Activated CD4-positive, alpha-beta T cell treated with anti-CD3 and anti-CD28 coated beads, Interleukin-2, amount 50 U/mL, for 4 hours (primary cell): ENCODE results near the gene MUC12.
"Not testable (repeated sequence)": the region's sequence is repeated elsewhere in the genome, so short reads cannot be mapped to it uniquely, and the experiment has no call there.

ENCODE experiments used
- DNase-seq, 2 experiments: peaks; one replicate each; pipeline ENCODE4 v3.0.0-alpha.2; 2020

The MUC12 gene, protein sequence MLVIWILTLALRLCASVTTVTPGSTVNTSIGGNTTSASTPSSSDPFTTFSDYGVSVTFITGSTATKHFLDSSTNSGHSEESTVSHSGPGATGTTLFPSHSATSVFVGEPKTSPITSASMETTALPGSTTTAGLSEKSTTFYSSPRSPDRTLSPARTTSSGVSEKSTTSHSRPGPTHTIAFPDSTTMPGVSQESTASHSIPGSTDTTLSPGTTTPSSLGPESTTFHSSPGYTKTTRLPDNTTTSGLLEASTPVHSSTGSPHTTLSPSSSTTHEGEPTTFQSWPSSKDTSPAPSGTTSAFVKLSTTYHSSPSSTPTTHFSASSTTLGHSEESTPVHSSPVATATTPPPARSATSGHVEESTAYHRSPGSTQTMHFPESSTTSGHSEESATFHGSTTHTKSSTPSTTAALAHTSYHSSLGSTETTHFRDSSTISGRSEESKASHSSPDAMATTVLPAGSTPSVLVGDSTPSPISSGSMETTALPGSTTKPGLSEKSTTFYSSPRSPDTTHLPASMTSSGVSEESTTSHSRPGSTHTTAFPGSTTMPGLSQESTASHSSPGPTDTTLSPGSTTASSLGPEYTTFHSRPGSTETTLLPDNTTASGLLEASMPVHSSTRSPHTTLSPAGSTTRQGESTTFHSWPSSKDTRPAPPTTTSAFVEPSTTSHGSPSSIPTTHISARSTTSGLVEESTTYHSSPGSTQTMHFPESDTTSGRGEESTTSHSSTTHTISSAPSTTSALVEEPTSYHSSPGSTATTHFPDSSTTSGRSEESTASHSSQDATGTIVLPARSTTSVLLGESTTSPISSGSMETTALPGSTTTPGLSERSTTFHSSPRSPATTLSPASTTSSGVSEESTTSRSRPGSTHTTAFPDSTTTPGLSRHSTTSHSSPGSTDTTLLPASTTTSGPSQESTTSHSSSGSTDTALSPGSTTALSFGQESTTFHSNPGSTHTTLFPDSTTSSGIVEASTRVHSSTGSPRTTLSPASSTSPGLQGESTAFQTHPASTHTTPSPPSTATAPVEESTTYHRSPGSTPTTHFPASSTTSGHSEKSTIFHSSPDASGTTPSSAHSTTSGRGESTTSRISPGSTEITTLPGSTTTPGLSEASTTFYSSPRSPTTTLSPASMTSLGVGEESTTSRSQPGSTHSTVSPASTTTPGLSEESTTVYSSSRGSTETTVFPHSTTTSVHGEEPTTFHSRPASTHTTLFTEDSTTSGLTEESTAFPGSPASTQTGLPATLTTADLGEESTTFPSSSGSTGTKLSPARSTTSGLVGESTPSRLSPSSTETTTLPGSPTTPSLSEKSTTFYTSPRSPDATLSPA (N-terminal part only)

DNA sequence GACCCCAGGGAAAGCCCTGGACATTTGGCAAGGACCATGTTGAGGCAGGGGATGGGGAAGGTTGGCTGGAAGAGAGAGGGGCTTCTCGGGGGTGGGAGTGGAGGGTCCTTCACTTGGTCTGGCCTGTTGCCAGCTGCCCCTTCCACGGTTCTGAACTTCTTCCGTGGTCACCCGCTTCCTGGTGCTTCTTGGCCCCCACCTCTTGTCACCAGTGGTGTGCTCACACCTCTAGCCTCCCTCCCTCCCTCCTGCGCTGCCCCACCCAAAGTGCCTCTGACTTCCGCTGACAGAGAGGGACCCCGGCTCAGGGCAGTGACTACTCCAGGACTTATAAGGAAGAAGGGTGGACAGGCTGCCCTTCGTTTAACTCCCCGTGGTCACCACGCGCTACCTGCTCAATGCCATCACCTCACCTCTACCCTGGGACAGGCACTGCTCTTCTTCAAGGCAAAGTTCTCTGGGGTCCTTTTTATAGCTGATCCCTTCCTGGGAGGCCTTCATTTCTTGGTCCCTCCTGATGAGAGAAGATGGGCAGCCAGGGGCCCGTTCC lies at the start of gene MUC12:
Gene MUC12, plus strand, starts transcription at position 500 of the 550 bp plus-strand sequence. CDS start 58 bp downstream, outside the sequence.
- DNase-seq = no peak

DNA sequence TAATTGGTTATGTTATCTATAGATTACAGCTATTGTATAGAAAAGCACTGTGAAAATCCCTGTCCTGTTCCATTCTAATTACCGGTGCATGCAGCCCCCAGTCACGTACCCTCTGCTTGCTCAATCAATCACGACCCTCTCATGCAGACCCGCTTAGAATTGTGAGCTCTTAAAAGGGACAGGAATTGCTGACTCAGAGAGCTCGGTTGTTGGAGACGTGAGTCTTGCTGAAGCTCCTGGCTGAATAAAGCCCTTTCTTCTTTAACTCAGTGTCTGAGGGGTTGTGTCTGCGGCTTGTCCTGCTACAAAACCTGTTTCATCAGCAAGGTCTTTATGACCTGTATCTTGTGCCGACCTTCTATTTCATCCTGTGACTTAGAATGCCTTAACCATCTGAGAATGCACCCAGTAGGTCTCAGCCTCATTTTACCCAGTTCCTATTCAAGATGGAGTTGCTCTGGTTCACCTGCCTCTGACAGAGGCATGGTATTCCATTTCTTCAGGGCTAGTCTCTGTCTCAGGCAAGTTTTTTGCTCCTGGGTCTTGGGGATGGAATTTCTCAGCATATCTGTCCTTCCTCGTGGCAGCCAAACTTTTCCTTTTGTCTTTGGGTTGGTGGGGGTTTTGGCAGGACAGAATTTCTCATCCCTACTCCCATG lies 49.5 kb upstream of the MUC12 start:
- DNase-seq = not testable (repeated sequence)

DNA sequence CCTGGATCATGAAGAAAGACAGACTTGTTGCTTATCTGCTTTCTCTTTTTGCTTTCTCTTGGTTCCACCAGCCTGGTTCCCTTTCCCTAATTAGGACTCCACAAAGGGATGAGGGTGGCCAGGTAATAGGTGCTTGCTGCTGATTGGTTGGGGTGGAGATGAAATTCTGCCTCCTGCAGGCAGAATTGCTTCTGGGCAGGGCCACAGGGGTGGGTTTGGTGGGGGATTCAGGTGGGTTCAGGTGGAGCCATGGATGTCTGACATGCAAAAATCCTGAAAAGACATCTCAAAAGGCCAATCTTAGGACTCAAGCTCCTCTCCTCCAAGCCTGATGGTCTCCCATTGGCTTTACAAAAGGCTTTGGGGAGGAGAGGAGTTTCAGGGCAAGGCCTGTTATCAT lies 48.3 kb upstream of the MUC12 start:
- DNase-seq = no peak

DNA sequence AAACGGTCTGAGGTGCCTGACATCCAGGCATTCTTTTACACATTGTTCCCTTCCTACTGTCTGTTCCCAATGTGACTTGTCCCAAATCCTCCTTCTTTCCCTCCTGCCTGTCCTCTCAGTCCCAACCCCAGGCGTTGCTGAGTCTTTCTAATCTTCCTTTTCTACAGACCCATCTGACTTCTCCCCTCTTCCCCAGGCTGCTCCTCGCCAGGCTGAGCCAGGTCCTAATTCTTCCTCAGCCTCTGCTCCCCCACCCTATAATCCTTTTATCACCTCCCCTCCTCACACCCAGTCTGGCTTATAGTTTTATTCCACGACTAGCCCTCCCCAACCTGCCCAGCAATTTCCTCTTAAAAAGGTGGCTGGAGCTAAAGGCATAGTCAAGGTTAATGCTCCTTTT lies 45.7 kb upstream of the MUC12 start:
- DNase-seq = not testable (repeated sequence)

DNA sequence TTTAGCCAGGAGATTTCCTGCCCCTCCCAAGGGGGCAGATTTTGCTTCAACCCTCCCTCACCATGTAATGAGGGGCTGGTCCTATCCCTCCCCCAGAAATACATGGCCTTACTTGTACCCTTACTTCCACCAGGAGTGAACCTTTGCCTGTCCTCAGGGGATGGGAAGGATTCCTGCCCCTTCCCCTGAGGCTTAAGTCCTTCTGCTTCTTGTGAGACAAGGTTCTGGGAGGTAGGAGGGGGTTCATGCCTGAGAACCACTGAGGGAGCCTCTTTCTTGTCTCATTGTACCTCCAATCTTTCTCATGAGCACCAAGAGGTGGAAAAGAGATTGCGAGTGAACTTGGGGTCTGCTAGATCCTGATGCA lies 39.6 kb upstream of the MUC12 start:
- no peak for DNase-seq

DNA sequence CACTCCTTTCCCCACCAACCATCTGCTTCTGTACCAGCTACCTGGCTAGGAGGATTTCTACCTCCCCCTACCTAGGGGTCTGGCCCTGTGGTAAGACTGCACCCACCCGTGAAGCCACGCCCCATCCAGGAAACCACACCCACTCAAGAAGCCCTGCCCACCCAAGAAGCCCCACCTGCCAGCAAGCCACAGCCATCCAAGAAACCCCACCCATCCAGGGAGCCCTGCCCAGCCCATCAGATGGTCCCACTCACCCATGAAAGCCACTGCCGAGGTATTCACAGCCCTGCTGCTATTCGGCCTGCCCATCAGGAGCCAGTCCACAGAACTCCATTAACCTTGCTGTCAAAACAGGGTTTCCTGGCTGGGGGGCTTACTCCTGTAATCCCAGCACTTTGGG lies 35.6 kb upstream of the MUC12 start:
- DNase-seq = no peak

DNA sequence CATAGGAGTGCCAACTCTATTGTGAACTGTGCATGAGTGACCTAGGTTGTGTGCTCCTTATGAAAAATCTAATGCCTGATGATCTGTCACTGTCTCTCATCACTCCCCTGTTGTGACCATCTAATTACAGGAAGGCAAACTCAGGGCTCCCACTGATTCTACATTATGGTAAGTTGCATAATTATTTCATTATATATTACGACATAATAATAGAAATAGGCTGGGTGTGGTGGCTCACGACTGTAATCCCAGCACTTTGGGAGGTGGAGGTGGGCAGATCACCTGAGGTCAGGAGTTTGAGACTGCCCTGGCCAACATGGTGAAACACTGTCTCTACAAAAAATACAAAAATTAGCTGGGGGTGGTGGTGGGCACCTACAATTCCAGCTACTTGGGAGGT lies 34.0 kb upstream of the MUC12 start:
- not testable (repeated sequence) for DNase-seq

DNA sequence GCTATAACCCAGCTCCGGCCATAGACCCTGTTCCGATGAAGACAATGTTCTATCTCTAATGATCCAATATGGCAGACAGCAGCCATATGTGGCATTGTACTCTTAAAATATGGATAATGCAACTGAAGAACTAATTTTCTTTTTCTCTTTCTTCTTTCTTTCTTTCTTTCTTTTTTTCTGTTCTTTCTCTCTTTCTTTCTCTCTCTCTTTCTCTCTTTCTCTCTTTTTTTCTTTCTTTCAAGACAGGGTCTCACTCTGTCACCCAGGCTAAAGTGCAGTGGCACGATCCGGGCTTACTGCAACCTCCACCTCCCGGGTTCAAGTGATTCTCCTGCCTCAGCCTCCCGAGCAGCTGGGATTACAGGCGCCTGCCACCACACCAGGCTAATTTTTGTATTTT lies 33.2 kb upstream of the MUC12 start:
- DNase-seq = not testable (repeated sequence)

DNA sequence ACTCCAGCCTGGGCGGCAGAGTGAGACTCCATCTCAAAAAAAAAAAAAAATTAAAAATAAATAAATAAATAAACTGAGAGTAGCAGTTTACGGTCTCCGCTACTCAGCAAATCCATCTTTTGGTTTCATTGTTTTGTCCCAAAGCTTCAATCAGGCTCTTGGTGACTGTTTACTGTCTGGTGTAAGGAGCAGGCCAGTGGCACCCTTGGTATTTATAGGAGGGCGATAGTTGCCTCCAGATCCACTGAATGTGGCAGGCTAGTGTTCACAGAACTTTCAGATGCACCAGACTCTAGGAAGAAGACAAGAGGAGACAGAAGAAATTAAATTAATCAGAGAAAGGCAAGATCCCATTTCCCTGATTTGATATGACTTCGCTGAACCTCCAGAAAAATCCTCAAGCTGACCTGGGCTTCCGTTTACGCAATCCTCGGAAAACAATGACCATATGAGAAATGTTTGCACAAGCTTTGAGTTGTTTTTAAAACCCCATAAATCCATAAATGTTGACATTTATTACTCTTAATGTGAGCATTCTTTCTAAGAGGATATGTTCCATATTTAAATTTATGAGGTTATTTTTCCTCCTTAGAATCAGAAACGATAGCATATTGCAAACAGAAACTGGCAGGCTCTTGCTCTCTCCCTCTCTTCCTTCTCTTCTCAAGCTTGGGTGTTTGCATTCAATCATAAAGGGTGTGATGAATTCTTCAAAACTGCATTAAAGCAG lies 27.2 kb upstream of the MUC12 start:
- DNase-seq = no peak

DNA sequence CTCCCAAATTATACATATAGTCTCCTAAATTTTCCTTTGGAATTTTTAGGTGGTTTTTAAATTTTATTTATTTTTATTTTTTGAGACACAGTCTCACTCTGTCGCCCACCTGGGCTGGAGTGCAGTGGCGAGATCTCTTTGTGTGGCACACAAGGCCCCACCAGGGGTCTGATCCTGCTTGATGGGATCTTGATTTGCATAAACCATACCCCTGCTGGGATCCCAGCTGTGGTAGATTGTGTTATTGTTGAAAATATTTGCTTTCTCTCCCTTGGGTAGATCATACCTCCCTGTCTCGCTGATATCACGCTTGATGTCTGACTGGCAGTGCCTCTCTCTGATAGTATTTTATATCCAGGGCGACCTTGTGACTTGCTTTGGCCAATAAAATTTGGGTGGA lies 25.7 kb upstream of the MUC12 start:
- DNase-seq = no peak

DNA sequence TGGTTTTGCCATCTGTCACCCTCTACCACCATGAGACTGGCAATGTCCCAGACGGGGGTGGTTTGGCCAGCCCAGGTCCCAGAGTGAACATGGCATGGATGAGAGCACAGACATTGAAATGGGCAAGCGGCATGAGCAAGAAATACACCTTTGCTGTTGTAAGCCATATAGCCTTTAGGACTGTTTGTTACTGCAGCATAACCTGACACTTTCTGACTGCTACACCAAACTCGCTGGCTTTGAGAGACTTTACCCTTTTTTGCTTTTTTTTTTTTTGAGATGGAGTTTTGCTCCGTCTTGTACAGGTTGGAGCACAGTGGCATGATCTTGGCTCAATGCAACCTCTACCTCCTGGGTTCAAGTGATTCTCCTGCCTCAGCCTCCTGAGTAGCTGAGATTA lies 25.2 kb upstream of the MUC12 start:
- no peak for DNase-seq

DNA sequence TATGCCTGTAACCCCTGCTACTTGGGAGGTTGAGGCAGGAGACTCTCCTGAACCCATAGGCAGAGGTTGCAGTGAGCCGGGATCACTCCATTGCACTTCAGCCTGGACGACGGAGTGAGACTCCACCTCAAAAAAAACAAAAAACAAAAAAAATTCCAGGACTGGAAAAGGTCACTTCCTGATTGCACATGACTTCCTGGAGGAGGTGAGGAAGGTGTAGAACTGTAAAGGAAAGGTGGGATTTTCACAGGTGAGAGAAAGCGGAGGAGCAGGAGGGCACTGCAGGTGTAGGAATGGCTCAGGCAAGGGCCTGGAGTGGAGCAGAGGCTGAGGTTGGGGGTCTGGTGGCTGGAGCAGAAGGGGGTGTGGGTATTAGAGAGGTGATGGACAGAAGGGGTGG lies 23.3 kb upstream of the MUC12 start:
- no peak for DNase-seq

DNA sequence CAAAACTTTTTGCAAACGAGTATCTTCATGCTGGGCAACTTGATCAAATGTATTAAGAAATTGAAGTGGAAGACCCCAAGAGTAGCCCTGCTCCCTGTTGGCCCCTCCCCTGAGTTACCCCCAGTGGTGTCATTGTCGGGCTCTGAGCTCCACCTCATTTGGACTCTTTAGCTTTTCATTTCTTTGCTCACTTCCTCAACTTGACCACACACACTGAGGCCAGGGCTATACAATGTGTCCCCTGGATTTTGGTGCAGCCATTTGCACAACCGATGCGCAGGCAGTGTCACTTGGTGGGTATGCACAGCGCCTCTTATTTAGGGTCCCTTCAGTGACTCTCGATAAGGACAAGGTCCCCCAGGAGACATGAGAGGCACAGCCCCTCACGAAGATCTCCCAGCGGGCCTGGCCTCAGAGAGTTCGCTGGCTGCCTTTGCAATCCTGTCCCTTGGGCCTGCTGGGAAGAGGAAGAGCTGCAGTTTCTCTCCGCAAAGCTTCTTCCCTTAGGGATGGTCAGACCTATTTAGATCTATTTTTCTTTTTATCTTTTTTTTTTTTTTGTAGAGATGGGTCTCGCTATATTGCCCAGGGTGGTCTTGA lies 22.5 kb upstream of the MUC12 start:
- no peak for DNase-seq

DNA sequence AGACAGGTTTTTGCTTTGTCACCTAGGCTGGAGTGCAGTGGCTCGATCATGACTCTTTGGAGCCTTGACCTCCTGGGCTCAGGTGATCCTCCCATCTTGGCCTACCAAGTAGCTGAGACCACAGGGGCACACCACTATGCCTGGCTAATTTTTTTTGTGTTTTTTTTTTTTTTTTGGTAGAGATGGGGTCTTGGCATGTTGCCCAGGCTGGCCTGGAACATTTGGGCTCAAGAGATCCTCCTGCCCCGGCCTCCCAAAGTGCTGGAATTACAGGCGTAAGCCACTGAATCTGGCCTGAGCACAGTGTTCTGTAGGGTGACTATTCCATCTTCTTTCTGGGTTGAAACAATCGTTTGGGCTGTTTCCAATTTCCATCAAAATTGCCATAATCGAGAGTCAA lies 21.6 kb upstream of the MUC12 start:
- no peak for DNase-seq

DNA sequence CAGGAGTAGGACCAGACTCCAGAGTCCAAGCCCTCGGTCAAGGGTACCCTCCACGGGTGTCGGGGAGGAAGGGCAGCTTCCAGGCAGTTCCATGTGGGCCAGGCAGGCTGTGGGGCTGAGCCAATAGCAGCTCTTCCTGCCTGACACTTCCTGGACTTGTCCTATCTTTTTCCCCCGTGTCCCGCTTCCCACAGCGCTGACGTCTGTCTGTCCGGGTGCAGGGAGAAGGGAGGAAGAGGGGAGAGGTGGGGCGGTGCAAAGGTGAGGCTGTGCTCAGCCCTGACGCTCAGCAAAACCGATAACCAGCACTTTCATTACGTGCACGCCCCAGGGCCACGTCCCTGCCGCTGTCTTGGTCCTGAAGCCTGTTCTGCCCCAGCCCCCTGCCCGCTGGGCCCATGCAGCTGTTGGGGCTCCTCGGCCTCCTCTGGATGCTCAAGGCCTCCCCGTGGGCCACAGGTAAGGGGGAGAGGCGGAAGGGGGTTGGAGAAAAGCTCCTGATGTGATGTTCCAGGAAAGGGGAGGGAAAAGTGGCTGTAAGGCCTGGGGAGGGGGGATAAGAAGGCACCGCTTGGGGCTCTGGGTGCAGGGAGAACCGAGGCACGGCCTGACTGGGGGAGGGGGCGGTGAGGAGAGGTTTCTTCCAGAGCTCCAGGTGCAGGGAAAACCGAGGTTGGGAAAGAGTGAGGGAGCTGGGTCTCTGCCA lies 20.0 kb upstream of the MUC12 start, which contains the start of gene MUC3A:
Gene MUC3A, plus strand, starts transcription at position 308 of the 706 bp plus-strand sequence. Its CDS starts 91 bp downstream, at position 399.
- DNase-seq = no peak

DNA sequence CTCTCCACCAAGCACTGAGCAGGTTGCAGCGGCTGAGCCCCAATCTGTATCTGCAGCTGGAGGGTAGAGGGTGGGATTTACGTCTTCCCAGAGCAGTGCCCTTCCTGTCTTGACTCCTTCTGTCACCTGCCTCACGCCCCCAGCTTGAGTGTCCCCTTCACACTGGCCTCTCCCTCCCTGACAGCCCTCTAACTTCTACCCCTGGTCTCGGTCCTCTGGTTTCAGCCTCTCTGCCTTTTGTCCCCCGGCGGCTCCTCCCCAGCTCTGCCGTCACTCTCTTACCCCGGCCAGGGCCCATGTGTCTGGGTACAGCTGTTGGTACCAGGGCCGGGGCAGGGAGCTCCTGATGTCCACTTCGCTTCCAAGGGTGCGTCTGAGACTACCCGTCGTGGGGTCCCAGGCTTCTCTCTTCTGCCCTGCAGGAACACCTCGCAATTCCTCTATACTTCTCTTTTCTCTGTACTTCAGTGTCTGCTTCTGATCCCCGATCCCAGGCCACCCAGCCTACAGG lies 19.4 kb upstream of the MUC12 start:
- no peak for DNase-seq

DNA sequence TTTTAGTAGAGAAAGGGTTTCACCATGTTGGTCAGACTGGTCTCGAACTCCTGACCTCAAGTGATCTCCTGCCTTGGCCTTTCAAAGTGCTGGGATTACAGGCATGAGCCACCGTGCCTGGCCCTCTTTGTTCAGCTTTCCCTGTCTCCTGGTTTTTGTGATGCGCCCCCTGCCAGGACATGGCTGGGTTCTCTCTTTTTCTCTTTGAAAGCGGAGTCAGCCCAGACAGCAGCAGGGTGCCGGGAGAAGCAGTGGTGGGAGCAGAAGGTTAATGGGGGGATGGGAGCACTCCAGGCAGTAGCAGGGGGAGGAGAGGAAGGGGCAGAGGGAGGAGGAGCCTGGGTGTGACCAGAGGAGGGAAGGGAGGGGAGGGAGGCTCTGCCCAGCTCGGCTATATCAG lies 18.2 kb upstream of the MUC12 start:
- DNase-seq = no peak

DNA sequence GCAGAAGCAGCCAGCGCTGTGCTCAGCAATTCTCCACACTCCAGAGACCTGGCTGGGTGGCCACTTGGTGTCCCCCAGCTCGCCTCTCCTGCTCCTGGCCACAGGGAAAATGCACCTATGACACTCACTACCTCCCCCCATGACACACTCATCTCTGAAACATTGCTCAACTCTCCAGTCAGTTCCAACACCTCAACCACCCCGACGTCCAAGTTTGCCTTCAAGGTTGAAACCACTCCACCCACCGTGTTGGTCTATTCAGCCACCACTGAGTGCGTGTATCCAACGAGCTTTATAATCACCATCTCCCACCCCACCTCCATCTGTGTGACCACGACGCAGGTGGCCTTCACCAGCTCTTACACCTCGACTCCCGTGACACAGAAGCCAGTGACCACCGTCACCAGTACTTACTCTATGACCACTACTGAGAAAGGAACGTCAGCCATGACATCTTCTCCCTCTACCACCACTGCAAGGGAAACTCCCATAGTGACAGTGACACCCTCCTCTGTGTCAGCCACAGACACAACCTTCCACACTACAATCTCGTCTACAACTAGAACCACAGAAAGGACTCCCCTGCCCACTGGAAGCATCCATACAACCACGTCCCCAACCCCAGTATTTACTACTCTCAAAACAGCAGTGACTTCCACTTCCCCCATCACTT lies 17.3 kb upstream of the MUC12 start:
- no peak for DNase-seq

DNA sequence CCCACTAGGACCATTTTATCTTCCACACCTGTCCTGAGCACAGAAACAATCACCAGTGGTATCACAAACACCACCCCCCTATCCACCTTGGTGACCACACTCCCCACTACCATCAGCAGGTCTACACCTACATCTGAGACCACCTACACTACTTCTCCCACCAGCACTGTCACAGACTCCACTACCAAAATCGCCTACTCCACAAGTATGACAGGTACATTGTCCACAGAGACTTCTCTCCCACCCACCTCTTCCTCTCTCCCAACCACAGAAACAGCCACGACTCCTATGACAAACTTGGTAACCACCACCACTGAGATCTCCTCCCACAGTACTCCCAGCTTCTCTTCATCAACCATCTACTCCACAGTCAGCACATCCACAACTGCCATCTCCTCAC lies 16.7 kb upstream of the MUC12 start:
- DNase-seq = no peak
